Hepatocyte (in vitro differentiated cells): ENCODE results near the gene THOP1. TPM values are rescaled to one million over a fixed set of nuclear protein-coding genes. Genes with fewer than 3 reads are reported as not detected.

Source experiments
- DNase-seq: peaks from one replicate; pipeline ENCODE4 v3.0.0-alpha.2; 2016; ENCODE audit warnings: low spot score
- H2AFZ ChIP-seq: fragments of 200-600 bp; sonication (generic); 2 replicates; pipeline ENCODE4 v1.6.0; 2016; ENCODE audit warnings: antibody characterized with exemption, mild to moderate bottlenecking
- H3K27ac ChIP-seq: fragments of 200-600 bp; sonication (generic); 2 replicates; pipeline ENCODE4 v1.5.1; 2016; ENCODE audit warnings: mild to moderate bottlenecking
- H3K27me3 ChIP-seq: fragments of 200-600 bp; sonication (generic); 2 replicates; pipeline ENCODE4 v1.6.1; 2016
- H3K36me3 ChIP-seq: fragments of 200-600 bp; sonication (generic); replicated peaks from 2 replicates; pipeline ENCODE4 v1.5.1; 2016; ENCODE audit warnings: low read depth; ENCODE audit not compliant: insufficient read depth
- H3K4me1 ChIP-seq: fragments of 200-600 bp; sonication (generic); 2 replicates; pipeline ENCODE4 v1.5.1; 2016; ENCODE audit warnings: mild to moderate bottlenecking, moderate library complexity; ENCODE audit not compliant: insufficient read depth
- H3K4me2 ChIP-seq: fragments of 200-600 bp; sonication (generic); 2 replicates; pipeline ENCODE4 v1.6.0; 2016
- H3K4me3 ChIP-seq: fragments of 200-600 bp; sonication (generic); 2 replicates; pipeline ENCODE4 v1.5.1; 2016; ENCODE audit warnings: mild to moderate bottlenecking
- H3K79me2 ChIP-seq: fragments of 200-600 bp; sonication (generic); 2 replicates; pipeline ENCODE4 v1.6.0; 2017; ENCODE audit warnings: mild to moderate bottlenecking
- H3K9me2 ChIP-seq: fragments of 200-600 bp; sonication (generic); replicated peaks from 2 replicates; pipeline ENCODE4 v1.6.0; 2017; ENCODE audit warnings: mild to moderate bottlenecking; ENCODE audit not compliant: insufficient read depth
- H3K9me3 ChIP-seq: fragments of 200-600 bp; sonication (generic); 2 replicates; pipeline ENCODE4 v1.5.1; 2016; ENCODE audit warnings: low read depth, mild to moderate bottlenecking
- H4K20me1 ChIP-seq: fragments of 200-600 bp; sonication (generic); 2 replicates; pipeline ENCODE4 v1.6.0; 2016; ENCODE audit warnings: mild to moderate bottlenecking; ENCODE audit not compliant: insufficient read depth, poor library complexity, severe bottlenecking
- EZH2 ChIP-seq: fragments of 200-600 bp; sonication (generic); IDR thresholded peaks from 2 replicates; pipeline ENCODE4 v1.6.1; 2016; ENCODE audit warnings: antibody characterized with exemption, mild to moderate bottlenecking, borderline replicate concordance
- EZH2phosphoT487 ChIP-seq: fragments of 200-600 bp; sonication (generic); IDR thresholded peaks from one replicate; pipeline ENCODE4 v1.6.1; 2018; ENCODE audit warnings: antibody characterized with exemption, mild to moderate bottlenecking, low read depth, moderate library complexity; ENCODE audit not compliant: unreplicated experiment, severe bottlenecking
- WGBS: methylation state at CpG from one replicate; pipeline ENCODE4 v1.1.6; 2016; ENCODE audit warnings: low lambda C conversion rate; ENCODE audit errors: missing lambda C conversion rate; 5-methylcytosine and 5-hydroxymethylcytosine counted together
- polyA plus RNA-seq: library from polyadenylated mRNA; unstranded; fragments of >200 nt; fragmentation: Nextera tagmentation; extraction: Ambion mirVana; gene quantifications from 2 replicates; pipeline ENCODE4 v1.2.1, GENCODE V29; 2016
- total RNA-seq: library from RNA; depleted of rRNA; stranded (reverse); fragments of >200 nt; gene quantifications from 2 replicates; pipeline ENCODE4 v1.2.3, GENCODE V29; 2014
- TF ChIP-seq, protein P1 (sequence below): fragments of 200-600 bp; sonication (generic); IDR thresholded peaks from 2 replicates; pipeline ENCODE4 v1.5.1; 2016; ENCODE audit warnings: antibody characterized with exemption, mild to moderate bottlenecking; ENCODE audit not compliant: poor library complexity

THOP1 gene
- total and polyA plus RNA-seq, 2 experiments from 2014 or later: 61.4 to 64.3 TPM

DNA sequence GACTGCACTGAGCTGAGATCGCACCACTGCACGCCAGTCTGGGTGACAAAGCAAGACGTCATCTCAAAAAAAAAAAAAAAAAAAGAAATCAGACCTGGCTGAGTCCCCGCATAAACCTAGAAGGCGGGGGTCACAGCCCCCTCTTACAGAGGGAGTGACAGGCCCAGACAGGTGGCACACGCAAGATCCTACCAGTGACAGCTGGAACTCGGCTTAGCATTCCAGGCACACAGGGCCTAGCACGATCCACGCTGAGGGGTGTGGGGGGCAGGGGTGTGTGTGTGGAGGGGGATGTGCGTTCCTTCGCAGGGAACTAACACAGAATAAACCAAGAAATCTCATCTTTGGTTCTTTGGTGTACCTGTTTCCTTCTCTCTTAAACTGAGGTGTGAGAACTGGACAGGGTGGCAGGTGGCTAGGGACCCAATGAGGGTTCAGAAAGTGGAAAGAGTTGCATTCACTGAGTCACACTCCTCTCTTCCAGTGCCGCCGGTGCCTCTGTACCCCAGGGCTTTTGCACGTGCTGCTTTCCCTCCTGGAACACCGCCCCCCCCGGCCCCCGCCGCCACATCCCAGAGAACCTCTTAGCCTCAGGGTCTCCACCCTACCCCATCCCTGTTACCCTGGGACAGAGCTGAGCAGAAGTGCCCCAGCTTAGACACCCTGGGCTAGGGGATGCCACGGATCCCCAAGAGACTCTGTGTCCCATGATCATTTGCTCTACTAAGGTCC is 7.2 kb upstream of the THOP1 start:
- H4K20me1 ChIP-seq: peaks cover 53% of the 10 kb centered on the region

DNA sequence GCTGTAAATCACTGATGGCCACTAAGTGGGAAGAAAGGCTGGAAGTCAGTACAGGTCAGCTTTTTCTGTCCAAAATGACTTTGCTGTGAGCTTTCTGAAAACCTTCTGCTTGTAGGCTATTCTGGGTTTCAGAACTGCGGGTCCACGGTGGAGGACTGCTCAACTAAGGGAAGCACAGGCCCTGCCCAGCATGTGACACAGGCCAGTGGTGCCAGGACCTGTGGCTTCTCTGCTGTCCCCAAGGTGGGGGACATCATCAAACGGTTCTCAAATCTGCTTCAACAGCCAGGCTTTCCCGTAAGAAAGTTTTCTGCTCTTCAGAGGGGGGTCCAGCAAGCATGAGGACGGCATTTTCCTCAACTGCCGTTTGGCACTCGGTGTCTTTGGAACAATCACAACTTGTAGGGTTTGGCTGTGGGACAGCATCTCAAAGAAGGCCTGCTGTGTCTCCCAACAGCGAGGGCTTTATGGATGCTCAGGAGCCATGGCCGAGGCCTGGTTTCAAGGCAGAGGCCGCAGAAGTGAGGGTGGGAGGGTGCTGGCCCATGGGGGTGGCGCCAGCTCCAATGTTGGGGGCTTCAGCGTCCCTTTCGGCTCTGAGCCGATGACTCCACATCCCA is 6.1 kb upstream of the THOP1 start:
- Histone ChIP-seq H3K4me1 (peaks cover 5% of the 10 kb centered on the region), H3K9me3 (no peaks in the 10 kb centered on the region), H2AFZ (no peak overlapping the region), H3K79me2 (peaks cover 90% of the 10 kb centered on the region), H3K4me2 (no peak overlapping the region), H3K9me2 (no peaks in the 10 kb centered on the region), H3K27ac (no peak overlapping the region), H3K27me3 (no peaks in the 10 kb centered on the region), H3K36me3 (no peaks in the 10 kb centered on the region), H4K20me1 (peaks cover 51% of the 10 kb centered on the region), H3K4me3 (no peak overlapping the region)
- no peak for DNase-seq
- WGBS: 92% methylated on average over 14 of the region's 14 CpGs
- TF ChIP-seq, protein P1, sequence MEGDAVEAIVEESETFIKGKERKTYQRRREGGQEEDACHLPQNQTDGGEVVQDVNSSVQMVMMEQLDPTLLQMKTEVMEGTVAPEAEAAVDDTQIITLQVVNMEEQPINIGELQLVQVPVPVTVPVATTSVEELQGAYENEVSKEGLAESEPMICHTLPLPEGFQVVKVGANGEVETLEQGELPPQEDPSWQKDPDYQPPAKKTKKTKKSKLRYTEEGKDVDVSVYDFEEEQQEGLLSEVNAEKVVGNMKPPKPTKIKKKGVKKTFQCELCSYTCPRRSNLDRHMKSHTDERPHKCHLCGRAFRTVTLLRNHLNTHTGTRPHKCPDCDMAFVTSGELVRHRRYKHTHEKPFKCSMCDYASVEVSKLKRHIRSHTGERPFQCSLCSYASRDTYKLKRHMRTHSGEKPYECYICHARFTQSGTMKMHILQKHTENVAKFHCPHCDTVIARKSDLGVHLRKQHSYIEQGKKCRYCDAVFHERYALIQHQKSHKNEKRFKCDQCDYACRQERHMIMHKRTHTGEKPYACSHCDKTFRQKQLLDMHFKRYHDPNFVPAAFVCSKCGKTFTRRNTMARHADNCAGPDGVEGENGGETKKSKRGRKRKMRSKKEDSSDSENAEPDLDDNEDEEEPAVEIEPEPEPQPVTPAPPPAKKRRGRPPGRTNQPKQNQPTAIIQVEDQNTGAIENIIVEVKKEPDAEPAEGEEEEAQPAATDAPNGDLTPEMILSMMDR: no peak
- no peak for TF ChIP-seq EZH2phosphoT487
- TF ChIP-seq EZH2: no peak

More for the DNA sequence above, 7.2 kb upstream of the THOP1 start:
- Histone ChIP-seq H3K4me3 (no peak overlapping the region), H2AFZ (no peak overlapping the region), H3K4me1 (no peaks in the 10 kb centered on the region), H3K9me2 (no peaks in the 10 kb centered on the region), H3K79me2 (peaks cover 92% of the 10 kb centered on the region), H3K36me3 (no peaks in the 10 kb centered on the region), H3K27ac (no peak overlapping the region), H3K9me3 (no peaks in the 10 kb centered on the region), H3K4me2 (no peak overlapping the region), H3K27me3 (no peaks in the 10 kb centered on the region)
- WGBS: 91% methylated on average over 17 of the region's 19 CpGs
- TF ChIP-seq EZH2phosphoT487 (no peak), EZH2 (no peak)
- TF ChIP-seq, protein P1: no peak
- DNase-seq: no peak

- Histone ChIP-seq H3K4me1 (peaks cover 11% of the 10 kb centered on the region), H3K4me2 (no peak overlapping the region), H3K79me2 (peaks cover 80% of the 10 kb centered on the region), H2AFZ (no peak overlapping the region), H3K36me3 (no peaks in the 10 kb centered on the region), H4K20me1 (peaks cover 41% of the 10 kb centered on the region), H3K9me3 (no peaks in the 10 kb centered on the region), H3K27ac (no peak overlapping the region), H3K4me3 (no peak overlapping the region), H3K9me2 (no peaks in the 10 kb centered on the region), H3K27me3 (no peaks in the 10 kb centered on the region)
- TF ChIP-seq, protein P1: no peak
- no peak for TF ChIP-seq EZH2phosphoT487
- no peak for TF ChIP-seq EZH2
- DNase-seq: no peak
- 96% methylated on average over 7 of the region's 7 CpGs for WGBS
Measured at GRCh38 chr19:2780284-2780683, 5.0 kb upstream of the THOP1 start.
